Measurements from ENCODE around the gene QSOX1. TPM values are rescaled to one million over a fixed set of nuclear protein-coding genes. Genes with fewer than 3 reads are reported as not detected.

Gene QSOX1
- total RNA-seq, 1 donor from 2014 or later = 156 TPM

DNA sequence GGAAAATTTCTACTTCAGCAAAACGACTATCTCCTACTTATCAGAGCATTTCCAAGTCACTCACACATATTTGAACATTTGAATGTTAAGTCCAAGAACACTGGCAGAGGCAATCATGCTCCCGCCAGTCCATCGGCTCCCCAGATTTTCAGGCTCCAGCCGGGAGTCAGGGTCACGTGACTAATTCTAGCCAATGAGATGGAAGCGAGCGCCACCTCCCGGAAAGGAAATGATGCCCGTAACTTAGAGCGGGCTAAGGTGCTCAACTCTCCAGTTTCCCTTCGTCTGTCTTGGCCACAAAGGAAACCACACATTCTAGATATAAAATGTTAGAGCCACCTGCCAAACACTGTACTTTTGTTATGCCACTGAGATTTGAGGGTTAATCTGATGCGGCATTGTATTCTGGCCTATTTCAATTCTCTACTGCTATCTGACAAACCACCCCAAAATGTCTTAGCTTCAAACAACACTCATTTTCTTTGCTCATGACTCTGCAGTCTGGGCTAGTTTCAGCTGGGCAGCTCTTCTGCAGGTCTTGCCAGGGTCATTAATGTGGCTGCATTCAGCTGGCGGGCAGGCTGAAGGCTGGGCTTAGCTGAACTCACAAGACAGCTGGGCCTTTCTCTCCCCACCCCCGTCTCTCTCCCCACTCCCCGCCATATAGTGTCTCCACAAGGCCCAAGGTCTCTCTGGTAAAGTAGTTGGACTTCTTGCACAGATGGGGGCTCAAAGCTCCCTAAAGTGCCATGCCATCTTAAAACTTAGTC, 58.9 kb downstream of the QSOX1 start:
- Mint-ChIP-seq H3K36me3 (ENCODE audit: low read depth, unreplicated experiment) (no peaks in the 10 kb centered on the region), H3K27me3 (ENCODE audit: low read depth, unreplicated experiment) (peaks cover 35% of the 10 kb centered on the region), H3K9me3 (ENCODE audit: unreplicated experiment) (peaks cover under 1% of the 10 kb centered on the region), H3K27ac (ENCODE audit: unreplicated experiment) (no peak overlapping the region), H3K4me3 (ENCODE audit: unreplicated experiment) (no peak overlapping the region), H3K4me1 (ENCODE audit: low read depth, unreplicated experiment) (no peaks in the 10 kb centered on the region)
- Histone ChIP-seq H3K27me3 (ENCODE audit: insufficient read depth, low read length) (no peaks in the 10 kb centered on the region), H3K9ac (ENCODE audit: low read length) (no peak overlapping the region), H3K79me2 (ENCODE audit: insufficient read depth, low read length) (no peaks in the 10 kb centered on the region), H2AFZ (ENCODE audit: low read depth, low read length) (no peak overlapping the region), H3K9me3 (ENCODE audit: insufficient read depth, low read depth, low read length) (no peaks in the 10 kb centered on the region), H3K36me3 (ENCODE audit: insufficient read depth, low read length) (no peaks in the 10 kb centered on the region), H3K27ac (ENCODE audit: low read depth, low read length) (no peak overlapping the region), H4K20me1 (ENCODE audit: insufficient read depth, low read length) (no peaks in the 10 kb centered on the region), H3K4me3 (ENCODE audit: insufficient read depth, low read depth, low read length) (no peak overlapping the region), H3K4me1 (ENCODE audit: insufficient read depth, low read length) (no peaks in the 10 kb centered on the region), H3K4me2 (ENCODE audit: low read length) (no peak overlapping the region)
- no peak for FAIRE-seq
- no peak for DNase-seq (ENCODE audit: low read depth)
- TF ChIP-seq, protein P1, sequence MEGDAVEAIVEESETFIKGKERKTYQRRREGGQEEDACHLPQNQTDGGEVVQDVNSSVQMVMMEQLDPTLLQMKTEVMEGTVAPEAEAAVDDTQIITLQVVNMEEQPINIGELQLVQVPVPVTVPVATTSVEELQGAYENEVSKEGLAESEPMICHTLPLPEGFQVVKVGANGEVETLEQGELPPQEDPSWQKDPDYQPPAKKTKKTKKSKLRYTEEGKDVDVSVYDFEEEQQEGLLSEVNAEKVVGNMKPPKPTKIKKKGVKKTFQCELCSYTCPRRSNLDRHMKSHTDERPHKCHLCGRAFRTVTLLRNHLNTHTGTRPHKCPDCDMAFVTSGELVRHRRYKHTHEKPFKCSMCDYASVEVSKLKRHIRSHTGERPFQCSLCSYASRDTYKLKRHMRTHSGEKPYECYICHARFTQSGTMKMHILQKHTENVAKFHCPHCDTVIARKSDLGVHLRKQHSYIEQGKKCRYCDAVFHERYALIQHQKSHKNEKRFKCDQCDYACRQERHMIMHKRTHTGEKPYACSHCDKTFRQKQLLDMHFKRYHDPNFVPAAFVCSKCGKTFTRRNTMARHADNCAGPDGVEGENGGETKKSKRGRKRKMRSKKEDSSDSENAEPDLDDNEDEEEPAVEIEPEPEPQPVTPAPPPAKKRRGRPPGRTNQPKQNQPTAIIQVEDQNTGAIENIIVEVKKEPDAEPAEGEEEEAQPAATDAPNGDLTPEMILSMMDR (IDR thresholded peaks at IDR 0.05; ENCODE audit: insufficient read depth, low read depth, low read length) = no peak

DNA sequence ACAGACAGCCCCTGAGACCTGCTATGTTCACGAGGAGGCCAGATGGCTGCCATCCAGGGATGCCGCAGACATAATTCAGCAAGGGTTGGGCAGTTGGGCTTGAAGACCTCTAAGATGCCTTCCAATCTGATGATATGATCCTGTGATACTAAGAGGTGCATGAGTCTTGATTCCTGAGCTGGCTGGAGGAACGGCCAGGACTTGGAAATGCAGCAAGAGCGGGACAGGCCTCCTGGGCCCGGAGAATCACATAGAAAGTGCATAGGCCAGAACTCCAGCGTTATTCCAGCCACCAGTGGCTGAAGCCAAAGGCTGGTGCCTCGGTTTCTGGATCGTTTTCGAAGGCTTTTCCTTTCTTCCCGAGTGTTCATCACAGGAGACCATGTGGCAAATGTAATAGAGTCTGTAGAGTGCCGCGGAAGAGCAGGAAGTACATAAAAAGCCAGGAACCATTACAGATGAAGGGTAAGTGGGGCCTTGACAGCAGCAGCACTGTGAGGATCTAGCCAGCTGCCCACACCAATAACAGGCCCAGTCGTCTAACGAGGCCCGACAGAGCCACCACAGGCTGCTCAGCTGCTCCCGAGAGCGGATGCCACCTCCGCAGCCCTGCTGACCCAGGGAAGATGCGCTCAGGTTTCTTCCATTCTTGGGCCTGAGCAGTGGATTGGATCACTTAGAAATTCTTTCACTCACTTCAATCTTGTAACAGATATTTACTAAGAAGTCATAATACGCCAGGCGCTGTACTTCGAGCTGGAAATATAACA, 61.4 kb downstream of the QSOX1 start:
- H4K20me1 ChIP-seq (ENCODE audit: insufficient read depth, low read length) = no peaks in the 10 kb centered on the region
- no peaks in the 10 kb centered on the region for H3K36me3 ChIP-seq (ENCODE audit: insufficient read depth, low read length)
- Mint-ChIP-seq H3K4me3 (ENCODE audit: unreplicated experiment) (no peak overlapping the region), H3K27ac (ENCODE audit: unreplicated experiment) (no peak overlapping the region), H3K9me3 (ENCODE audit: unreplicated experiment) (peaks cover 2% of the 10 kb centered on the region), H3K36me3 (ENCODE audit: low read depth, unreplicated experiment) (no peaks in the 10 kb centered on the region), H3K27me3 (ENCODE audit: low read depth, unreplicated experiment) (peaks cover 47% of the 10 kb centered on the region), H3K4me1 (ENCODE audit: low read depth, unreplicated experiment) (no peaks in the 10 kb centered on the region)
- FAIRE-seq (no peak), DNase-seq (ENCODE audit: low read depth) (no peak)
- H3K79me2 ChIP-seq (ENCODE audit: insufficient read depth, low read length) = no peaks in the 10 kb centered on the region
- TF ChIP-seq, protein P1 (IDR thresholded peaks at IDR 0.05; ENCODE audit: insufficient read depth, low read depth, low read length) = no peak
- TF ChIP-seq EZH2 (IDR thresholded peaks at IDR 0.05; ENCODE audit: insufficient read depth, low read length) = no peak
- no peak overlapping the region for H3K4me2 ChIP-seq (ENCODE audit: low read length)
- H3K4me3 ChIP-seq (ENCODE audit: insufficient read depth, low read depth, low read length) = no peak overlapping the region
- H3K4me1 ChIP-seq (ENCODE audit: insufficient read depth, low read length) = no peaks in the 10 kb centered on the region
- H3K9ac ChIP-seq (ENCODE audit: low read length) = no peak overlapping the region
- no peaks in the 10 kb centered on the region for H3K27me3 ChIP-seq (ENCODE audit: insufficient read depth, low read length)
- no peak overlapping the region for H2AFZ ChIP-seq (ENCODE audit: low read depth, low read length)
- H3K9me3 ChIP-seq (ENCODE audit: insufficient read depth, low read depth, low read length) = no peaks in the 10 kb centered on the region
- no peak overlapping the region for H3K27ac ChIP-seq (ENCODE audit: low read depth, low read length)

All from astrocyte (in vitro differentiated cells and primary cell).